Loucy (cell line): ENCODE measurements around the gene MYOM1.
A peak's percentile ranks its signal among the peaks of the same experiment; 100 is the strongest.

Experiments
- H2AFZ ChIP-seq: fragments of 200-600 bp; sonication (generic); 2 replicates; pipeline ENCODE4 v1.6.0; 2016; ENCODE audit warnings: antibody characterized with exemption, mild to moderate bottlenecking, low read length, moderate library complexity
- H3F3A ChIP-seq: fragments of 200-600 bp; 2 replicates; pipeline ENCODE4 v1.6.0; 2016; ENCODE audit warnings: antibody characterized with exemption, low read depth, mild to moderate bottlenecking
- H3K27me3 ChIP-seq: fragments of 200-600 bp; sonication (generic); 2 replicates; pipeline ENCODE4 v1.6.1; 2014; ENCODE audit warnings: low read length, mild to moderate bottlenecking; ENCODE audit not compliant: insufficient read depth, poor library complexity, severe bottlenecking
- H3K36me3 ChIP-seq: fragments of 200-600 bp; sonication (generic); 2 replicates; pipeline ENCODE4 v1.6.1; 2016; ENCODE audit warnings: low read length; ENCODE audit not compliant: insufficient read depth
- H3K4me1 ChIP-seq: fragments of 200-600 bp; sonication (generic); 2 replicates; pipeline ENCODE4 v1.5.1; 2014; ENCODE audit warnings: low read length, mild to moderate bottlenecking; ENCODE audit not compliant: insufficient read depth, poor library complexity, severe bottlenecking
- H3K4me2 ChIP-seq: fragments of 200-600 bp; sonication (generic); 2 replicates; pipeline ENCODE4 v1.6.0; 2014; ENCODE audit warnings: antibody characterized with exemption, low read length, low read depth, mild to moderate bottlenecking; ENCODE audit not compliant: poor library complexity, severe bottlenecking
- H3K4me3 ChIP-seq: fragments of 200-600 bp; sonication (generic); 2 replicates; pipeline ENCODE4 v1.5.1; 2014; ENCODE audit warnings: low read length, mild to moderate bottlenecking, mixed read lengths; ENCODE audit not compliant: poor library complexity, severe bottlenecking
- H3K79me2 ChIP-seq: fragments of 200-600 bp; sonication (generic); 2 replicates; pipeline ENCODE4 v1.6.1; 2014; ENCODE audit warnings: low read length; ENCODE audit not compliant: insufficient read depth
- H3K9ac ChIP-seq: fragments of 200-600 bp; sonication (generic); 2 replicates; pipeline ENCODE4 v1.6.0; 2014; ENCODE audit warnings: mild to moderate bottlenecking, low read depth, low read length, moderate library complexity; ENCODE audit not compliant: poor library complexity, severe bottlenecking
- H3K9me2 ChIP-seq: fragments of 200-600 bp; sonication (generic); replicated peaks from 2 replicates; pipeline ENCODE4 v1.6.1; 2016; ENCODE audit warnings: low read depth, low read length, mixed read lengths
- H3K9me3 ChIP-seq: fragments of 200-600 bp; sonication (generic); 2 replicates; pipeline ENCODE4 v1.6.1; 2014; ENCODE audit warnings: mild to moderate bottlenecking, antibody characterized with exemption, low read length, low read depth; ENCODE audit not compliant: insufficient read depth
- H4K20me1 ChIP-seq: fragments of 200-600 bp; sonication (generic); 2 replicates; pipeline ENCODE4 v1.6.0; 2014; ENCODE audit warnings: antibody characterized with exemption, low read length, mild to moderate bottlenecking; ENCODE audit not compliant: insufficient read depth, poor library complexity, severe bottlenecking
- EZH2phosphoT487 ChIP-seq: fragments of 200-600 bp; IDR thresholded peaks from 2 replicates; pipeline ENCODE4 v1.6.1; 2018; ENCODE audit warnings: antibody characterized with exemption, mild to moderate bottlenecking, moderate library complexity, borderline replicate concordance
- TF ChIP-seq, protein P1 (sequence below): fragments of 200-600 bp; sonication (generic); conservative IDR thresholded peaks from 2 replicates; pipeline ENCODE4 v1.5.1; 2014; ENCODE audit warnings: mild to moderate bottlenecking, antibody characterized with exemption, low read length

MYOM1 gene

DNA sequence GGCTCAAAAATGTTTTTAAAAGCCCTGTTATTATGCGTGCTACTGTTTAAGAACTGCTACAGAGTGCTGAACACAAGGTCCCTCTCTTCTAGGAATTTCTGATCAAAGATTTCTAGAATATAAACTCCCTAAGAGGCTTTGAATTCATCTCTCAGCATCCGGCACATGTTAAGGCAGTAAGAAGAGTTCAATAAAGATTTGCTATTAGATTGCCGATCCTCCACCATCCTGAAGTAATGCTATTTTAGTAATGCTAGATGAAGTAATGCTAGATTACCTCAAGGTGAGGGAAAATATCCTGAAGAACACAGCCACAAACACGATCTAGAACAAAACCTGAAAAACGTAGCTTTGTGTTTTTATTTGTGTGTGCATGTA lies 41.2 kb upstream of the MYOM1 start:
- peaks cover 4% of the 10 kb centered on the region; the same call in 1 of the 2 replicates for H3F3A ChIP-seq
- H2AFZ ChIP-seq, result peak overlapping the region; percentile 47
- no peaks in the 10 kb centered on the region for H3K9me3 ChIP-seq
- H3K36me3 ChIP-seq, result peaks cover 26% of the 10 kb centered on the region; the same call in 1 of the 2 replicates
- peak overlapping the region; percentile 83 for H3K4me3 ChIP-seq
- H3K4me2 ChIP-seq, result peak overlapping the region; percentile 88
- peak overlapping the region; percentile 91 for H3K9ac ChIP-seq
- H3K4me1 ChIP-seq, result peaks cover 50% of the 10 kb centered on the region
- TF ChIP-seq, protein P1, sequence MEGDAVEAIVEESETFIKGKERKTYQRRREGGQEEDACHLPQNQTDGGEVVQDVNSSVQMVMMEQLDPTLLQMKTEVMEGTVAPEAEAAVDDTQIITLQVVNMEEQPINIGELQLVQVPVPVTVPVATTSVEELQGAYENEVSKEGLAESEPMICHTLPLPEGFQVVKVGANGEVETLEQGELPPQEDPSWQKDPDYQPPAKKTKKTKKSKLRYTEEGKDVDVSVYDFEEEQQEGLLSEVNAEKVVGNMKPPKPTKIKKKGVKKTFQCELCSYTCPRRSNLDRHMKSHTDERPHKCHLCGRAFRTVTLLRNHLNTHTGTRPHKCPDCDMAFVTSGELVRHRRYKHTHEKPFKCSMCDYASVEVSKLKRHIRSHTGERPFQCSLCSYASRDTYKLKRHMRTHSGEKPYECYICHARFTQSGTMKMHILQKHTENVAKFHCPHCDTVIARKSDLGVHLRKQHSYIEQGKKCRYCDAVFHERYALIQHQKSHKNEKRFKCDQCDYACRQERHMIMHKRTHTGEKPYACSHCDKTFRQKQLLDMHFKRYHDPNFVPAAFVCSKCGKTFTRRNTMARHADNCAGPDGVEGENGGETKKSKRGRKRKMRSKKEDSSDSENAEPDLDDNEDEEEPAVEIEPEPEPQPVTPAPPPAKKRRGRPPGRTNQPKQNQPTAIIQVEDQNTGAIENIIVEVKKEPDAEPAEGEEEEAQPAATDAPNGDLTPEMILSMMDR, result no peak
- no peak for TF ChIP-seq EZH2phosphoT487
- no peaks in the 10 kb centered on the region for H3K9me2 ChIP-seq
- peaks cover 40% of the 10 kb centered on the region for H4K20me1 ChIP-seq
- no peaks in the 10 kb centered on the region for H3K27me3 ChIP-seq
- peaks cover 69% of the 10 kb centered on the region for H3K79me2 ChIP-seq

GRCh38 chr18:3257627-3258120 lies 37.9 kb upstream of the MYOM1 start:
- no peak overlapping the region for H3K4me2 ChIP-seq
- no peaks in the 10 kb centered on the region for H3K9me2 ChIP-seq
- H4K20me1 ChIP-seq, result peaks cover 33% of the 10 kb centered on the region
- H3K9me3 ChIP-seq, result no peaks in the 10 kb centered on the region
- no peaks in the 10 kb centered on the region for H3K27me3 ChIP-seq
- TF ChIP-seq, protein P1, result no peak
- no peak for TF ChIP-seq EZH2phosphoT487
- H2AFZ ChIP-seq, result no peak overlapping the region
- peaks cover 57% of the 10 kb centered on the region for H3K36me3 ChIP-seq
- H3K9ac ChIP-seq, result no peak overlapping the region
- H3K79me2 ChIP-seq, result peaks cover 69% of the 10 kb centered on the region
- peaks cover 4% of the 10 kb centered on the region; the same call in 1 of the 2 replicates for H3F3A ChIP-seq
- no peak overlapping the region for H3K4me3 ChIP-seq
- peaks cover 50% of the 10 kb centered on the region for H3K4me1 ChIP-seq

GRCh38 chr18:3256693-3257626 lies 37.2 kb upstream of the MYOM1 start:
- peaks cover 57% of the 10 kb centered on the region for H3K4me1 ChIP-seq
- H3F3A ChIP-seq, result peaks cover 4% of the 10 kb centered on the region; the same call in 1 of the 2 replicates
- H3K27me3 ChIP-seq, result no peaks in the 10 kb centered on the region
- peaks cover 57% of the 10 kb centered on the region for H3K36me3 ChIP-seq
- peaks cover 36% of the 10 kb centered on the region for H4K20me1 ChIP-seq
- H3K9me2 ChIP-seq, result no peaks in the 10 kb centered on the region
- no peak overlapping the region for H2AFZ ChIP-seq
- no peak overlapping the region for H3K4me2 ChIP-seq
- peaks cover 69% of the 10 kb centered on the region for H3K79me2 ChIP-seq
- no peak overlapping the region for H3K4me3 ChIP-seq
- no peaks in the 10 kb centered on the region for H3K9me3 ChIP-seq
- TF ChIP-seq, protein P1, result no peak
- TF ChIP-seq EZH2phosphoT487, result no peak
- H3K9ac ChIP-seq, result no peak overlapping the region
